22Rv1 (cell line): ENCODE results near the gene RAB42.
"Not testable (repeated sequence)": the region's sequence is repeated elsewhere in the genome, so short reads cannot be mapped to it uniquely, and the experiment has no call there.

Experiments used
- CTCF ChIP-seq: fragments of 450-650 bp; IDR thresholded peaks from 2 replicates; pipeline ENCODE4 v1.5.1; 2017; ENCODE audit warnings: mild to moderate bottlenecking
- ZFX ChIP-seq: fragments of 450-650 bp; IDR thresholded peaks from 2 replicates; pipeline ENCODE4 v1.6.1; 2017; ENCODE audit warnings: antibody characterized with exemption, borderline replicate concordance

DNA sequence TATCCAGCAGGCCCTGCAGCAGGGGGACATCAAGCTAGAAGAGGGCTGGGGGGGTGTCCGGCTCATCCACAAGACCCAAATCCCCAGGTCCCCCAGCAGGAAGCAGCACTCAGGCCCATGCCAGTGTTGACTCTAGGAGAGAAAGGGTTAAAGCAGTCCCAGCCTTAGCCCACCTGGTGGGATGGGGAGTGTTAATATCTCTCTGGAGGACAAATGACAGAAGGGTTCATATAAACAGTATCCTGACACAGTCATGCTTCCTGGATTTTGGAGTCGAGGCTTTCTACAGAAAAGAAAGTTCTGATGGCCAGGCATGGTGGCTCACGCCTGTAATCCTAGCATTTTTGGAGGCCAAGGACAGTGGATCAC, 1.9 kb downstream of the RAB42 start:
- TF ChIP-seq ZFX, CTCF: not testable (repeated sequence)
